A673 (cell line): Measurements from ENCODE around the gene EGFL6. TPM values are rescaled to one million over a fixed set of nuclear protein-coding genes. Genes with fewer than 3 reads are reported as not detected.

ENCODE experiments used
- BruUV-seq: library from RNA; stranded (reverse); fragments of 400-500 nt; replicated peaks from 2 replicates; lab custom pipeline; 2021; lab: Mats Ljungman, UMichigan
- CTCF ChIA-PET: fragments of 300-600 bp; sonication (Branson Sonifier 250); formaldehyde crosslinking; loops from one replicate; lab custom pipeline; 2022; ENCODE audit warnings: antibody characterized with exemption; lab: Charles Lee
- POLR2A ChIA-PET: fragments of 300-600 bp; sonication (Branson Sonifier 250); formaldehyde crosslinking; loops from one replicate; lab custom pipeline; 2022; ENCODE audit warnings: antibody characterized with exemption; ENCODE audit not compliant: low non-redundant PET; lab: Charles Lee
- DNase-seq: peaks from one replicate; pipeline ENCODE4 v3.0.0-alpha.2; 2015; ENCODE audit warnings: low spot score
- H3K27ac ChIP-seq: fragments of 200-600 bp; sonication (generic); 2 replicates; pipeline ENCODE4 v1.5.1; 2016; ENCODE audit warnings: mixed run types, low read depth, mild to moderate bottlenecking, mixed read lengths, antibody characterized with exemption, low read length; ENCODE audit not compliant: poor library complexity, severe bottlenecking
- H3K27me3 ChIP-seq: fragments of 200-600 bp; sonication (generic); replicated peaks from 2 replicates; pipeline ENCODE4 v1.6.1; 2017; ENCODE audit warnings: mixed run types, low read depth, mild to moderate bottlenecking, mixed read lengths, antibody characterized with exemption, low read length; ENCODE audit not compliant: insufficient read depth, poor library complexity
- H3K36me3 ChIP-seq: fragments of 200-600 bp; sonication (generic); 2 replicates; pipeline ENCODE4 v1.6.1; 2016; ENCODE audit warnings: mixed run types, mild to moderate bottlenecking, mixed read lengths, antibody characterized with exemption, low read length; ENCODE audit not compliant: insufficient read depth, poor library complexity, severe bottlenecking
- H3K4me1 ChIP-seq: fragments of 200-600 bp; sonication (generic); 2 replicates; pipeline ENCODE4 v1.6.1; 2017; ENCODE audit warnings: mixed run types, mild to moderate bottlenecking, mixed read lengths, antibody characterized with exemption, low read length; ENCODE audit not compliant: insufficient read depth, poor library complexity, severe bottlenecking
- H3K4me3 ChIP-seq: fragments of 200-600 bp; sonication (generic); 2 replicates; pipeline ENCODE4 v1.5.1; 2016; ENCODE audit warnings: low read depth, mixed run types, mild to moderate bottlenecking, mixed read lengths, low read length; ENCODE audit not compliant: poor library complexity, severe bottlenecking
- H3K9me3 ChIP-seq: fragments of 200-600 bp; sonication (generic); 2 replicates; pipeline ENCODE4 v1.6.1; 2016; ENCODE audit warnings: mixed run types, low read depth, mild to moderate bottlenecking, mixed read lengths, antibody characterized with exemption, low read length; ENCODE audit not compliant: poor library complexity, severe bottlenecking
- EZH2 ChIP-seq: fragments of 200-600 bp; sonication (generic); IDR thresholded peaks from 2 replicates; pipeline ENCODE4 v1.6.1; 2017; ENCODE audit warnings: borderline replicate concordance, low read depth, mild to moderate bottlenecking, mixed read lengths, antibody characterized with exemption, low read length; ENCODE audit not compliant: poor library complexity, severe bottlenecking
- intact Hi-C: fragments of 100-400 bp; cut with micrococcal nuclease; formaldehyde crosslinking; loops from one replicate; pipeline ENCODE4 v1.10.0; 2022; ENCODE audit not compliant: unreplicated experiment
- total RNA-seq: library from RNA; stranded (reverse); gene quantifications from 2 replicates; pipeline ENCODE4 v1.2.3, GENCODE V29; 2021
- TF ChIP-seq, protein P1 (sequence below): fragments of 300-800, 200-600 bp; sonication (generic); conservative IDR thresholded peaks from 2 replicates; pipeline ENCODE4 v1.5.1; 2017; ENCODE audit warnings: low read depth, mild to moderate bottlenecking, antibody characterized with exemption, low read length, moderate library complexity, mixed read lengths

EGFL6 gene
- total RNA-seq, 1 experiment from 2014 or later, result not detected

DNA sequence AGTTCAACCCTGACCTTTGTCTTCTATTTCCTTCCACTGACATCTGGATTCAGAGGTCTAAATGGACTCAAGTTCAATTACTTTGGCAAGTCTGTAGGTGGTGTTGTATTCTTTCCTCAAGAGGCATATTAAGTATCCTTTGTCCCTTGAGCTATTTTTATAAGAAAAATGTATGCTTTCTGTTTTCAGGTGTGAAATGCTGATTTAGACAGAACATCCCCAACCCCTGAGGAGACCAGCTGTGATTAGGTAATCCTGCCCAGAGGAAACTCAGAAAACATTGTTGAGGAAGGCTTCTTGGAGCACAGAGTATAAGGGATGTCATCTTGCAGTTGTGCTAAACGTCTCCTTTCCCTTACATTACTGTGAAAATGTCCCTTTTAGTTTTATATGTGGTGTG lies 46.6 kb upstream of the EGFL6 start:
- intact Hi-C loops, result no loop called here
- ChIA-PET POLR2A (no interaction called here), CTCF (interaction anchor here (0.5 kb wide), 1 partner anchor 123 kb away, joined by 3 read pairs; no protein-coding TSS in a partner anchor)
- no peaks in the 10 kb centered on the region for H3K9me3 ChIP-seq
- H3K4me3 ChIP-seq, result no peak overlapping the region
- no peak overlapping the region for H3K27ac ChIP-seq
- no peak for DNase-seq
- BruUV-seq, result no TSS peak
- no peaks in the 10 kb centered on the region for H3K4me1 ChIP-seq
- H3K27me3 ChIP-seq, result no peaks in the 10 kb centered on the region
- H3K36me3 ChIP-seq, result no peaks in the 10 kb centered on the region
- TF ChIP-seq, protein P1, sequence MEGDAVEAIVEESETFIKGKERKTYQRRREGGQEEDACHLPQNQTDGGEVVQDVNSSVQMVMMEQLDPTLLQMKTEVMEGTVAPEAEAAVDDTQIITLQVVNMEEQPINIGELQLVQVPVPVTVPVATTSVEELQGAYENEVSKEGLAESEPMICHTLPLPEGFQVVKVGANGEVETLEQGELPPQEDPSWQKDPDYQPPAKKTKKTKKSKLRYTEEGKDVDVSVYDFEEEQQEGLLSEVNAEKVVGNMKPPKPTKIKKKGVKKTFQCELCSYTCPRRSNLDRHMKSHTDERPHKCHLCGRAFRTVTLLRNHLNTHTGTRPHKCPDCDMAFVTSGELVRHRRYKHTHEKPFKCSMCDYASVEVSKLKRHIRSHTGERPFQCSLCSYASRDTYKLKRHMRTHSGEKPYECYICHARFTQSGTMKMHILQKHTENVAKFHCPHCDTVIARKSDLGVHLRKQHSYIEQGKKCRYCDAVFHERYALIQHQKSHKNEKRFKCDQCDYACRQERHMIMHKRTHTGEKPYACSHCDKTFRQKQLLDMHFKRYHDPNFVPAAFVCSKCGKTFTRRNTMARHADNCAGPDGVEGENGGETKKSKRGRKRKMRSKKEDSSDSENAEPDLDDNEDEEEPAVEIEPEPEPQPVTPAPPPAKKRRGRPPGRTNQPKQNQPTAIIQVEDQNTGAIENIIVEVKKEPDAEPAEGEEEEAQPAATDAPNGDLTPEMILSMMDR, result no peak
- TF ChIP-seq EZH2, result no peak

DNA sequence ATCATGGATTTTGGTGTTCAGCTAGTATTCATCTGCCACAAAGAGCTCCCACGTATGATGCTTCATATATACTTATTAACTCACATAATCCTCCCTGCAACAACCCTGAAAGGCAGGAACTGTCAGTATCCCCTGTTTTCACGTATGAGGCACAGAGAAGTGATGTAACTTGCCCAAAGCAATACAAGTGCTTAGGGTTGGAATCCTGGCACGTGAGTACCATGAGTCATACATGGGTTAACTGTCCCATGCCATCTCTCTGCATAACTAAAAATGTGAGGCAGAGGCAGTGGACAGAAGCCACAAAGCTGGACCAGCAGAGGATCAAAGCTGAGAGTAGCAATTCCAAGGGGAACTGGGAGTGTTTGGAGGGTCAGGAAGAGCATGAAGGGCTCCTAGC lies 35.7 kb upstream of the EGFL6 start:
- BruUV-seq, result no TSS peak
- POLR2A ChIA-PET, result no interaction called here
- TF ChIP-seq, protein P1, result no peak
- TF ChIP-seq EZH2, result no peak
- Histone ChIP-seq H3K27me3 (no peaks in the 10 kb centered on the region), H3K4me1 (no peaks in the 10 kb centered on the region), H3K27ac (no peak overlapping the region), H3K4me3 (no peak overlapping the region), H3K36me3 (no peaks in the 10 kb centered on the region), H3K9me3 (no peaks in the 10 kb centered on the region)
- intact Hi-C loops, result no loop called here
- CTCF ChIA-PET, result no interaction called here
- no peak for DNase-seq

DNA sequence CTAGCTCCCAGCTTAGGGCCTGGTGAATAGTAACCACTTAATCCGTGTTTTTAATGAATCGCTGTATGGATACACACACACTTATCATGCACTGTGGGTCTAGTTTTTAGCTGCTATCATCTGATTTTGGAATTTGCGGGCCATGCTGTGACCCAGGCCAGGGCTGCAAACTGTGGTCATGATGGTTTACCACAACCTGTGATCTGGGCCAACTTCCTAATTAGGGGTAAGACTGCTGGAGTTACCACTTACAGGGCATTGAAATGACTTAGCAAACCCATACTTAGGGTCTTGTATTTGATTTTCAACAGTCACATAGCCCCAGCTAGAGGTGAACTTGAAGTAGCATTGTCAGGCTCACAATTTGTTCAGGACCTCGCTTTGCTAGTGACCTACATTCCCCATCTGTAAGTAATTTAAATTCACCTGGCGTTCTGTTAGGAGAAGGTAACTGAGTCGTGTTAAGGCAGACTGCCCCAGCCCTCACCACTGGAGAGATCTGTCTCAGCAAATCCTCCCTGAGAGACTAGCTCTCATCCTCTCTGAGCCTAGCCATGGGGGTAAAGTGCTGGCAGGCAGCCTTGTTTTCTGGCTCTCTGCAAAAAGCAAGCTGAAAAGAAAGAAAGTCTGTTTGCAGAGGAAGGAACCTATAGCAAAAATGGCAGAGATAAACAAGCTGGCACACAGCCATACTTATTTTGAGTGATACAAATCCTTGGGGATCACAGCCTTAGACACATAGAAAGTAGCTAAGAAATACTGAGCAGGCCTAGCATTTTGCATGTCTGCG lies 33.8 kb upstream of the EGFL6 start:
- ChIA-PET CTCF (no interaction called here), POLR2A (no interaction called here)
- Histone ChIP-seq H3K36me3 (no peaks in the 10 kb centered on the region), H3K4me3 (no peak overlapping the region), H3K9me3 (no peaks in the 10 kb centered on the region), H3K27me3 (no peaks in the 10 kb centered on the region), H3K27ac (no peak overlapping the region), H3K4me1 (no peaks in the 10 kb centered on the region)
- BruUV-seq, result no TSS peak
- no peak for DNase-seq
- intact Hi-C loops, result no loop called here
- TF ChIP-seq, protein P1, result no peak
- TF ChIP-seq EZH2, result no peak
